Chondrocyte (in vitro differentiated cells): Measurements from ENCODE around the gene ANKRD13D. TPM values are rescaled to one million over a fixed set of nuclear protein-coding genes. Genes with fewer than 3 reads are reported as not detected.

Source experiments
- DNase-seq: peaks from one replicate; pipeline ENCODE4 v3.0.0; 2021; ENCODE audit warnings: mixed read lengths, low spot score
- H3K27ac Mint-ChIP-seq: one replicate; pipeline ENCODE4 v1.8.0; 2021; ENCODE audit warnings: mild to moderate bottlenecking, moderate library complexity, mixed read lengths; ENCODE audit not compliant: unreplicated experiment
- H3K27me3 Mint-ChIP-seq: 2 replicates; pipeline ENCODE4 v1.8.0; 2021; ENCODE audit warnings: low read depth, mixed read lengths
- H3K36me3 Mint-ChIP-seq: 2 replicates; pipeline ENCODE4 v1.8.0; 2021; ENCODE audit warnings: low read depth, mixed read lengths
- H3K4me1 Mint-ChIP-seq: 2 replicates; pipeline ENCODE4 v1.8.0; 2021; ENCODE audit warnings: low read depth, mild to moderate bottlenecking, mixed read lengths
- H3K4me3 Mint-ChIP-seq: one replicate; pipeline ENCODE4 v1.8.0; 2021; ENCODE audit warnings: mild to moderate bottlenecking, moderate library complexity, mixed read lengths; ENCODE audit not compliant: unreplicated experiment
- H3K9me3 Mint-ChIP-seq: 2 replicates; pipeline ENCODE4 v1.8.0; 2021; ENCODE audit warnings: low read depth, mixed read lengths
- CTCF ChIP-seq: fragments of 200-600 bp; sonication (generic); IDR thresholded peaks from 2 replicates; pipeline ENCODE4 v1.5.0; 2021; ENCODE audit warnings: antibody characterized with exemption, mild to moderate bottlenecking, moderate library complexity
- total RNA-seq: library from RNA; stranded (reverse); gene quantifications from 3 replicates; pipeline ENCODE4 v1.2.1, GENCODE V29; 2021

ANKRD13D gene
- total RNA-seq, 1 donor from 2014 or later = 40.0 TPM

GRCh38 chr11:67308031-67308866 is 19.1 kb downstream of the ANKRD13D start:
- H3K36me3 Mint-ChIP-seq = peaks cover 4% of the 10 kb centered on the region
- no peak overlapping the region for H3K4me3 Mint-ChIP-seq
- peaks cover 12% of the 10 kb centered on the region for H3K4me1 Mint-ChIP-seq
- no peaks in the 10 kb centered on the region for H3K9me3 Mint-ChIP-seq
- DNase-seq = no peak
- no peaks in the 10 kb centered on the region for H3K27me3 Mint-ChIP-seq
- no peak for TF ChIP-seq CTCF
- H3K27ac Mint-ChIP-seq = no peak overlapping the region

GRCh38 chr11:67309166-67309565 is 20.1 kb downstream of the ANKRD13D start:
- peaks cover 11% of the 10 kb centered on the region for H3K4me1 Mint-ChIP-seq
- H3K27ac Mint-ChIP-seq = no peak overlapping the region
- no peaks in the 10 kb centered on the region for H3K9me3 Mint-ChIP-seq
- no peak overlapping the region for H3K4me3 Mint-ChIP-seq
- peaks cover 4% of the 10 kb centered on the region for H3K36me3 Mint-ChIP-seq
- TF ChIP-seq CTCF = no peak
- DNase-seq = peak; percentile 75
- no peaks in the 10 kb centered on the region for H3K27me3 Mint-ChIP-seq

GRCh38 chr11:67309661-67310061 is 20.6 kb downstream of the ANKRD13D start:
- Mint-ChIP-seq H3K4me3 (no peak overlapping the region), H3K36me3 (peaks cover 4% of the 10 kb centered on the region), H3K9me3 (no peaks in the 10 kb centered on the region), H3K27ac (no peak overlapping the region), H3K27me3 (no peaks in the 10 kb centered on the region), H3K4me1 (peaks cover 7% of the 10 kb centered on the region)
- DNase-seq = peak; percentile 82
- no peak for TF ChIP-seq CTCF

- DNase-seq = peak; percentile 85
- no peak for TF ChIP-seq CTCF
- Mint-ChIP-seq H3K4me1 (peaks cover 3% of the 10 kb centered on the region), H3K36me3 (peaks cover 4% of the 10 kb centered on the region), H3K27me3 (no peaks in the 10 kb centered on the region), H3K27ac (no peak overlapping the region), H3K9me3 (no peaks in the 10 kb centered on the region), H3K4me3 (no peak overlapping the region)
Measured at GRCh38 chr11:67310246-67311050, 21.3 kb downstream of the ANKRD13D start.

GRCh38 chr11:67311051-67311555 is 22.0 kb downstream of the ANKRD13D start:
- Mint-ChIP-seq H3K4me1 (no peaks in the 10 kb centered on the region), H3K9me3 (no peaks in the 10 kb centered on the region), H3K36me3 (peaks cover 4% of the 10 kb centered on the region), H3K27me3 (no peaks in the 10 kb centered on the region), H3K27ac (no peak overlapping the region), H3K4me3 (no peak overlapping the region)
- no peak for TF ChIP-seq CTCF
- DNase-seq = peak; percentile 87
